Left colon (tissue), 2 donors: Measurements from ENCODE around the gene MYO15B. TPM values are rescaled to one million over a fixed set of nuclear protein-coding genes. Genes with fewer than 3 reads are reported as not detected.
A peak's percentile ranks its signal among the peaks of the same experiment; 100 is the strongest.
"Not testable (repeated sequence)": the region's sequence is repeated elsewhere in the genome, so short reads cannot be mapped to it uniquely, and the experiment has no call there.

ENCODE experiments used
- ATAC-seq: fragments of 200-7000 bp; cut with Tn5 transposase; one replicate; pipeline ENCODE4 v1.9.1; 2020; ENCODE audit warnings: mild to moderate bottlenecking, moderate library complexity
- DNase-seq, 2 donors: peaks; one replicate each; pipeline ENCODE4 v3.0.0-alpha.2; 2020
- intact Hi-C, 2 donors: fragments of 100-400 bp; cut with DNase I in 1 of 2; cut with micrococcal nuclease in 1 of 2; formaldehyde crosslinking; loops; one replicate each; pipeline versions ENCODE4 v1.11.2 to v1.14.0; 2022; cut with DNase I, micrococcal nuclease
- total RNA-seq, 2 donors: library from RNA; stranded (reverse); fragmentation: NEBNext Ultra II Directional; extraction: Animal tissue kit (Norgen Biotek cat#: 25700); gene quantifications; one replicate each; pipeline ENCODE4 v1.2.1, GENCODE V29; 2021
- donor health status: DM: no; HTN: no; CAD: no.
- donor health status: DM: yes; HTN: yes; CAD: no.

MYO15B gene
- total RNA-seq, 2 donors from 2014 or later, result 575 to 676 TPM

GRCh38 chr17:75572713-75573539 is 14.7 kb upstream of the MYO15B start:
- ATAC-seq (no peak), DNase-seq (no peak)
- intact Hi-C loops, result no loop called here

- intact Hi-C loops, result no loop called here
- DNase-seq, result no peak
- no peak for ATAC-seq
Measured at GRCh38 chr17:75573540-75573957, 14.1 kb upstream of the MYO15B start.

GRCh38 chr17:75573994-75574393 is 13.6 kb upstream of the MYO15B start:
- DNase-seq (no peak), ATAC-seq (no peak)
- intact Hi-C loops, result no loop called here

- intact Hi-C loops, result no loop called here
- ATAC-seq (no peak), DNase-seq (no peak)
Measured at GRCh38 chr17:75574404-75575036, 13.1 kb upstream of the MYO15B start.

- ATAC-seq, result no peak
- no peak for DNase-seq
- intact Hi-C loops, result no loop called here
Measured at GRCh38 chr17:75575197-75575596, 12.4 kb upstream of the MYO15B start.

- DNase-seq (no peak), ATAC-seq (no peak)
- intact Hi-C loops, result no loop called here
Measured at GRCh38 chr17:75575728-75576127, 11.9 kb upstream of the MYO15B start.

- intact Hi-C loops, result no loop called here
- ATAC-seq (peak; percentile 36), DNase-seq (no peak)
Measured at GRCh38 chr17:75576661-75577060, 10.9 kb upstream of the MYO15B start.

GRCh38 chr17:75581121-75581725 is 6.4 kb upstream of the MYO15B start:
- DNase-seq, intact Hi-C loops, ATAC-seq: not testable (repeated sequence)

GRCh38 chr17:75583197-75583596 is 4.4 kb upstream of the MYO15B start:
- intact Hi-C loops, ATAC-seq, DNase-seq: not testable (repeated sequence)

GRCh38 chr17:75584849-75585175 is 2.8 kb upstream of the MYO15B start:
- no peak for ATAC-seq
- intact Hi-C loops, result loop anchor here in 1 of 2 donors (5.0 kb wide), 1 partner anchor 158 kb away; no protein-coding TSS in a partner anchor
- DNase-seq, result no peak

- intact Hi-C loops, result loop anchor here in 1 of 2 donors (5.0 kb wide), 1 partner anchor 161 kb away; no protein-coding TSS in a partner anchor
- peak in 1 of 2 donors; percentile 61 for DNase-seq
- ATAC-seq, result peak; percentile 37
Measured at GRCh38 chr17:75588596-75589011, 1.0 kb downstream of the MYO15B start.

- DNase-seq, result peak; percentile 93 to 99
- intact Hi-C loops, result loop anchor here in 1 of 2 donors (5.0 kb wide), 1 partner anchor 162 kb away; no protein-coding TSS in a partner anchor
- ATAC-seq, result peak; percentile 84
Measured at GRCh38 chr17:75589012-75589918, 1.7 kb downstream of the MYO15B start.

- no peak for ATAC-seq
- intact Hi-C loops, result loop anchor here in 1 of 2 donors (5.0 kb wide), 1 partner anchor 163 kb away; no protein-coding TSS in a partner anchor
- no peak for DNase-seq
Measured at GRCh38 chr17:75589919-75590303, 2.3 kb downstream of the MYO15B start.

- ATAC-seq (no peak), DNase-seq (no peak)
- intact Hi-C loops, result no loop called here
Measured at GRCh38 chr17:75590314-75590761, 2.7 kb downstream of the MYO15B start.

- intact Hi-C loops, result no loop called here
- ATAC-seq, result no peak
- no peak for DNase-seq
Measured at GRCh38 chr17:75590849-75591721, 3.5 kb downstream of the MYO15B start.

GRCh38 chr17:75591722-75592302 is 4.2 kb downstream of the MYO15B start:
- no peak for DNase-seq
- no peak for ATAC-seq
- intact Hi-C loops, result no loop called here

- no peak for ATAC-seq
- no peak for DNase-seq
- intact Hi-C loops, result no loop called here
Measured at GRCh38 chr17:75592348-75593020, 4.9 kb downstream of the MYO15B start.
